IMR-90 (cell line): ENCODE results near the gene DNAJC25. TPM values are rescaled to one million over a fixed set of nuclear protein-coding genes. Genes with fewer than 3 reads are reported as not detected.

ENCODE experiments used
- ATAC-seq: fragments of 200-7000 bp; cut with Tn5 transposase; 2 replicates; pipeline ENCODE4 v1.9.1; 2020; ENCODE audit warnings: low read depth, mild to moderate bottlenecking, moderate library complexity
- BruUV-seq: library from RNA; stranded (reverse); fragments of 400-500 nt; replicated peaks from 2 replicates; lab custom pipeline; 2021; lab: Mats Ljungman, UMichigan
- CTCF ChIA-PET: fragments of 300-600 bp; formaldehyde crosslinking; extraction: SDS; loops from one replicate; lab custom pipeline; 2021; ENCODE audit warnings: antibody characterized with exemption; lab: Yijun Ruan, JAX
- POLR2A ChIA-PET: fragments of 300-600 bp; sonication (Branson Sonifier 250); formaldehyde crosslinking; loops from one replicate; lab custom pipeline; 2022; ENCODE audit warnings: antibody characterized with exemption; ENCODE audit not compliant: unreplicated experiment; lab: Charles Lee
- DNase-seq: peaks from one replicate; pipeline ENCODE4 v3.0.0; 2013
- H2AFZ ChIP-seq: replicated peaks from 2 replicates; pipeline ENCODE3; 2013; ENCODE audit warnings: low read length, mild to moderate bottlenecking; ENCODE audit not compliant: poor library complexity
- H2AK5ac ChIP-seq: 2 replicates; pipeline ENCODE4 v1.6.1; 2013; ENCODE audit warnings: low read depth, low read length, inconsistent platforms
- H2AK9ac ChIP-seq: replicated peaks from 2 replicates; pipeline ENCODE3; 2013; ENCODE audit warnings: mild to moderate bottlenecking, low read depth, low read length, moderate library complexity; ENCODE audit not compliant: poor library complexity
- H2BK120ac ChIP-seq: 2 replicates; pipeline ENCODE4 v1.6.1; 2013; ENCODE audit warnings: low read depth, low read length, inconsistent platforms
- H2BK15ac ChIP-seq: 3 replicates; pipeline ENCODE4 v1.6.1; 2013; ENCODE audit warnings: low read depth, low read length, inconsistent platforms
- H2BK20ac ChIP-seq: 2 replicates; pipeline ENCODE4 v1.6.1; 2013; ENCODE audit warnings: low read depth, mild to moderate bottlenecking, inconsistent platforms, low read length, moderate library complexity
- H2BK5ac ChIP-seq: 2 replicates; pipeline ENCODE4 v1.6.1; 2013; ENCODE audit warnings: mild to moderate bottlenecking, low read depth, low read length, inconsistent platforms; ENCODE audit not compliant: poor library complexity, severe bottlenecking
- H3K14ac ChIP-seq: replicated peaks from 2 replicates; pipeline ENCODE4 v1.6.1; 2013; ENCODE audit warnings: low read depth, low read length, inconsistent platforms
- H3K18ac ChIP-seq: 2 replicates; pipeline ENCODE4 v1.6.1; 2013; ENCODE audit warnings: low read depth, low read length, control low read depth
- H3K23ac ChIP-seq: 2 replicates; pipeline ENCODE4 v1.6.1; 2013; ENCODE audit warnings: low read depth, low read length, inconsistent platforms
- H3K27ac ChIP-seq: 2 replicates; pipeline ENCODE4 v1.5.1; 2013; ENCODE audit warnings: mild to moderate bottlenecking, control low read depth, low read length; ENCODE audit not compliant: insufficient read depth
- H3K27me3 ChIP-seq: 2 replicates; pipeline ENCODE4 v1.6.1; 2013; ENCODE audit warnings: low read length; ENCODE audit not compliant: control insufficient read depth, insufficient read depth
- H3K36me3 ChIP-seq: 2 replicates; pipeline ENCODE4 v1.6.1; 2013; ENCODE audit warnings: low read length, mixed read lengths; ENCODE audit not compliant: control insufficient read depth, insufficient read depth
- H3K4ac ChIP-seq: 2 replicates; pipeline ENCODE4 v1.6.1; 2013; ENCODE audit warnings: low read depth, low read length, inconsistent platforms
- H3K4me1 ChIP-seq: 2 replicates; pipeline ENCODE4 v1.6.1; 2013; ENCODE audit warnings: low read length, mixed read lengths; ENCODE audit not compliant: control insufficient read depth, insufficient read depth
- H3K4me2 ChIP-seq: 2 replicates; pipeline ENCODE4 v1.6.1; 2013; ENCODE audit warnings: low read depth, mild to moderate bottlenecking, control low read depth, low read length, moderate library complexity
- H3K4me3 ChIP-seq: 2 replicates; pipeline ENCODE4 v1.5.1; 2013; ENCODE audit warnings: low read depth, mild to moderate bottlenecking, control low read depth, low read length, moderate library complexity; ENCODE audit not compliant: insufficient read depth
- H3K56ac ChIP-seq: 2 replicates; pipeline ENCODE4 v1.6.1; 2013; ENCODE audit warnings: low read length, inconsistent platforms; ENCODE audit not compliant: insufficient read depth; ENCODE audit errors: extremely low read depth
- H3K79me1 ChIP-seq, 2 experiments: 2 replicates each; pipeline ENCODE4 v1.6.1; 2013; ENCODE audit warnings: low read length in 2 of 2, inconsistent platforms in 1 of 2, low read depth in 1 of 2
- H3K9ac ChIP-seq: 2 replicates; pipeline ENCODE4 v1.6.1; 2013; ENCODE audit warnings: low read depth, low read length, control low read depth
- H3K9me1 ChIP-seq: 2 replicates; pipeline ENCODE4 v1.6.1; 2013; ENCODE audit warnings: low read length, inconsistent platforms; ENCODE audit not compliant: insufficient read depth
- H3K9me3 ChIP-seq: 2 replicates; pipeline ENCODE4 v1.6.1; 2013; ENCODE audit warnings: low read length; ENCODE audit not compliant: control insufficient read depth, insufficient read depth
- H4K20me1 ChIP-seq: 2 replicates; pipeline ENCODE4 v1.6.1; 2013; ENCODE audit warnings: low read length, inconsistent platforms; ENCODE audit not compliant: insufficient read depth
- H4K5ac ChIP-seq: 2 replicates; pipeline ENCODE4 v1.6.1; 2013; ENCODE audit warnings: mild to moderate bottlenecking, low read depth, low read length, control low read depth
- H4K8ac ChIP-seq, 2 experiments: 2 replicates each; pipeline ENCODE4 v1.6.1; 2013; ENCODE audit warnings: low read depth in 2 of 2, low read length in 2 of 2, control low read depth in 1 of 2, inconsistent platforms in 1 of 2
- H4K91ac ChIP-seq: 2 replicates; pipeline ENCODE4 v1.6.1; 2013; ENCODE audit warnings: low read depth, low read length, inconsistent platforms; ENCODE audit not compliant: insufficient read depth
- BHLHE40 ChIP-seq: fragments of 150-350 bp; IDR thresholded peaks from 2 replicates; pipeline ENCODE4 v1.6.1; 2016; ENCODE audit warnings: mild to moderate bottlenecking, low read depth, low read length
- CTCF ChIP-seq: conservative IDR thresholded peaks from 2 replicates; pipeline ENCODE4 v1.5.1; 2012; ENCODE audit warnings: mild to moderate bottlenecking, low read depth, low read length, improper control_type of control experiment
- FOS ChIP-seq: fragments of 150-350 bp; IDR thresholded peaks from 2 replicates; pipeline ENCODE4 v1.6.1; 2016; ENCODE audit warnings: low read depth, low read length
- MAZ ChIP-seq: IDR thresholded peaks from 2 replicates; pipeline ENCODE4 v1.6.1; 2012; ENCODE audit warnings: low read depth, mild to moderate bottlenecking, low read length, improper control_type of control experiment, moderate library complexity, borderline replicate concordance
- WGBS, 2 experiments: methylation state at CpG; one replicate each; pipeline versions ENCODE4 v1.1.5 to v1.1.7; 2013; ENCODE audit warnings: missing lambda C conversion rate in 2 of 2; ENCODE audit not compliant: insufficient read length in 1 of 2; ENCODE audit errors: extremely low coverage in 2 of 2; 5-methylcytosine and 5-hydroxymethylcytosine counted together
- dilution Hi-C: fragments of 300-500 bp; cut with HindIII; formaldehyde crosslinking; loops from one replicate; pipeline ENCODE4 v1.14.3; 2018; ENCODE audit warnings: low sequenced_read_pairs; ENCODE audit not compliant: unreplicated experiment
- in situ Hi-C: fragments of 300-500 bp; cut with MboI; formaldehyde crosslinking; loops from 3 replicates; pipeline ENCODE4 v1.14.3; 2019; ENCODE audit warnings: low sequenced_read_pairs, inconsistent platforms, mixed read lengths
- intact Hi-C: fragments of 100-400 bp; cut with micrococcal nuclease; formaldehyde crosslinking; loops from 2 replicates; pipeline ENCODE4 v1.10.0; 2022
- polyA plus RNA-seq, 3 experiments: library from polyadenylated mRNA; depleted of rRNA; stranded (reverse); fragments of >200 nt; gene quantifications; 2 replicates each; pipeline ENCODE4 v1.2.3, GENCODE V29; 2012; ENCODE audit warnings: low replicate concordance in 1 of 3
- total RNA-seq: library from RNA; depleted of rRNA; stranded (reverse); fragments of >200 nt; gene quantifications from 2 replicates; pipeline ENCODE4 v1.2.3, GENCODE V29; 2012

The DNAJC25 gene
- total and polyA plus RNA-seq, 2 of the 4 experiments (the other 2 are of a cell fraction) = 3.2 to 6.6 TPM

- H3K14ac ChIP-seq = no peak overlapping the region
- H3K79me1 ChIP-seq = peaks cover 14 to 28% of the 10 kb centered on the region in 2 experiments; a peak in 3 of 4 replicates
- H3K27ac ChIP-seq = no peak overlapping the region
- peaks cover 7% of the 10 kb centered on the region for H3K36me3 ChIP-seq
- DNase-seq (no peak), ATAC-seq (no peak)
- no peak overlapping the region for H2BK120ac ChIP-seq
- 83% methylated on average over 1 of the region's 3 CpGs; no CpG with 5 or more reads in 1 of the 2 experiments for WGBS, 2 experiments
- H2AK9ac ChIP-seq = no peak overlapping the region
- no peaks in the 10 kb centered on the region for H3K27me3 ChIP-seq
- no peak overlapping the region for H2BK5ac ChIP-seq
- H4K20me1 ChIP-seq = peaks cover 25% of the 10 kb centered on the region
- H3K9ac ChIP-seq = no peak overlapping the region
- H3K23ac ChIP-seq = no peak overlapping the region
- no peak overlapping the region for H2AFZ ChIP-seq
- BruUV-seq = no TSS peak
- H3K18ac ChIP-seq = no peak overlapping the region
- H2BK20ac ChIP-seq = no peak overlapping the region
- no peak overlapping the region for H3K56ac ChIP-seq
- peaks cover 12% of the 10 kb centered on the region for H3K9me1 ChIP-seq
- in situ Hi-C loops (no loop called here), dilution Hi-C loops (no loop called here), intact Hi-C loops (no loop called here)
- POLR2A ChIA-PET = no interaction called here
- no peaks in the 10 kb centered on the region for H3K9me3 ChIP-seq
- H4K5ac ChIP-seq = no peak overlapping the region
- H3K4me1 ChIP-seq = peaks cover 7% of the 10 kb centered on the region
- H2AK5ac ChIP-seq = no peak overlapping the region
- H4K8ac ChIP-seq = no peak overlapping the region
- no peak overlapping the region for H4K91ac ChIP-seq
- no peak overlapping the region for H3K4ac ChIP-seq
- H3K4me3 ChIP-seq = no peak overlapping the region
- no peak overlapping the region for H2BK15ac ChIP-seq
- H3K4me2 ChIP-seq = no peak overlapping the region
- TF ChIP-seq BHLHE40 = no peak
- TF ChIP-seq FOS = no peak
- TF ChIP-seq MAZ = no peak
- TF ChIP-seq CTCF = no peak
- CTCF ChIA-PET = no interaction called here
Measured at GRCh38 chr9:111659691-111660090, 28.6 kb downstream of the DNAJC25 start.
